BLaER1 treated with 17β-estradiol and CSF1 and Interleukin-3, amounts not matched to agents 10 nM and 100 nM (cell line): Measurements from ENCODE around the gene CR1L.
"Not testable (repeated sequence)": the region's sequence is repeated elsewhere in the genome, so short reads cannot be mapped to it uniquely, and the experiment has no call there.

Experiments used
- H3K27ac ChIP-seq, 11 experiments: shearing (Covaris generic); formaldehyde crosslinking; 2 replicates each; pipeline ENCODE4 v1.8.1; 2022
- H3K27me3 ChIP-seq, 11 experiments: shearing (Covaris generic); formaldehyde crosslinking; 2 replicates each; pipeline ENCODE4 v1.8.1; 2022
- H3K36me3 ChIP-seq, 11 experiments: shearing (Covaris generic); formaldehyde crosslinking; 2 replicates each; pipeline ENCODE4 v1.8.1; 2022
- H3K4me1 ChIP-seq, 10 experiments: shearing (Covaris generic); formaldehyde crosslinking; 2 replicates each; pipeline ENCODE4 v1.8.1; 2022
- H3K4me2 ChIP-seq, 11 experiments: shearing (Covaris generic); formaldehyde crosslinking; 2 replicates each; pipeline ENCODE4 v1.8.1; 2022
- H3K4me3 ChIP-seq, 10 experiments: shearing (Covaris generic); formaldehyde crosslinking; 2 replicates each; pipeline ENCODE4 v1.8.1; 2022
- H3K9ac ChIP-seq, 11 experiments: shearing (Covaris generic); formaldehyde crosslinking; 2 replicates each; pipeline ENCODE4 v1.8.1; 2022
- H3K9me3 ChIP-seq, 11 experiments: shearing (Covaris generic); formaldehyde crosslinking; replicated peaks in 1 of 11; 2 replicates each; pipeline ENCODE4 v1.8.1; 2022
- H4K20me1 ChIP-seq, 11 experiments: shearing (Covaris generic); formaldehyde crosslinking; 2 replicates each; pipeline ENCODE4 v1.8.1; 2022
- Cebpa-rat ChIP-seq, 11 experiments: shearing (Covaris generic); IDR thresholded peaks; 2 replicates each; pipeline ENCODE4 v1.8.1; 2022

The CR1L gene

DNA sequence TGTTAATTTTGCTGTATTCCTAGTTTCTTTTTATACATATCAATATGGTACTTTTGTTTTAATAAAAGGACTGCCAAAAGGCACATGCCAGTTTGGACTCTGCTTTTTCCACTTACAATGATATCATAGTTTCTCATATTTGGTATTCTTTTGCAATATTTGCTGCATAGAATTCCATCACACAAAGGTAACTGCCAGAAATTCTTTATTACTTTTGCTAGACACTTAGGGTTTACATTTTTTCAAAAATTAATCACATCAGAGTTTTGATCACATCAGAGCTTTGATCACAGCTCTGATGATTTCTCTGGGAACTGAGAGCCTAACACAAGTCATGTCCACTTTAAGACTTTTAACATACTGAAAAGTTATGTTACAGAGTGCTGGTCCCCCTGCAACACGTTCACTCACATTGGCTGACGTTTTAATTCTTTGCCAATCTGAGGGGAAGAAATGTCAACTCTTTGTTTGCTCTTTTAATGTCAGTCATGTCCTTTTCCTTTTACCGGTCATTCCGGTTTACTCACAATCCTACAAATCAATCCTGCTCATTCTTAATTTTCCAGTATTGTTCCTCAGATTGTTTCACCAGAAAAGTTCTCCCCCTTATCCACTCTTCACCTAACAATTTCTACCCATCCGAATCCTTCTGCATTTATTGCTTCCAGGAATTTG lies 105.8 kb downstream of the CR1L start:
- Histone ChIP-seq H3K4me3 (peak overlapping the region in 8 of 10 experiments; percentile 73 to 95 (median 88); a peak in 8 of 20 replicates), H3K9me3 (peaks cover 0 to 6% (median 0%) of the 10 kb centered on the region in 11 experiments; a peak in 1 of 22 replicates), H3K36me3 (peaks cover 0 to under 1% (median 0%) of the 10 kb centered on the region in 11 experiments; a peak in 2 of 22 replicates), H3K4me1 (peaks cover 28 to 40% (median 36%) of the 10 kb centered on the region in 10 experiments), H4K20me1 (peaks cover 20 to 36% (median 32%) of the 10 kb centered on the region in 11 experiments; a peak in 19 of 22 replicates), H3K9ac (peak overlapping the region in 1 of 11 experiments; percentile 86; a peak in 2 of 22 replicates), H3K27ac (peak overlapping the region in 5 of 11 experiments; percentile 70 to 82 (median 81); a peak in 5 of 22 replicates), H3K4me2 (peak overlapping the region; percentile 73 to 99 (median 92); a peak in 21 of 22 replicates), H3K27me3 (no peaks in the 10 kb centered on the region)
- TF ChIP-seq Cebpa-rat (IDR thresholded peaks at IDR 0.05), result no peak

- H3K27me3 ChIP-seq, H3K9me3 ChIP-seq, H3K36me3 ChIP-seq: not testable (repeated sequence)
- peaks cover 28 to 45% (median 37%) of the 10 kb centered on the region in 10 experiments for H3K4me1 ChIP-seq
- peak overlapping the region; percentile 73 to 95 (median 87) for H3K4me3 ChIP-seq
- H4K20me1 ChIP-seq, result peaks cover 20 to 42% (median 38%) of the 10 kb centered on the region in 11 experiments; a peak in 19 of 22 replicates
- peak overlapping the region; percentile 73 to 99 (median 92) for H3K4me2 ChIP-seq
- H3K27ac ChIP-seq, result peak overlapping the region; percentile 69 to 82 (median 79)
- H3K9ac ChIP-seq, result peak overlapping the region; percentile 75 to 91 (median 85)
These were observed 106.5 kb downstream of the CR1L start for GRCh38 chr1:207751463-207751789.

- peaks cover 28 to 48% (median 37%) of the 10 kb centered on the region in 10 experiments for H3K4me1 ChIP-seq
- peak within 1 kb of the TSS; percentile 73 to 95 (median 87) for H3K4me3 ChIP-seq
- peaks cover 23 to 46% (median 41%) of the 10 kb centered on the region in 11 experiments; a peak in 19 of 22 replicates for H4K20me1 ChIP-seq
- peak within 1 kb of the TSS; percentile 70 to 82 (median 79) for H3K27ac ChIP-seq
- H3K27me3 ChIP-seq, result no peaks in the 10 kb centered on the region
- peaks cover 0 to 6% (median 0%) of the 10 kb centered on the region in 11 experiments; a peak in 1 of 22 replicates for H3K9me3 ChIP-seq
- no peak for TF ChIP-seq Cebpa-rat (IDR thresholded peaks at IDR 0.05)
- peak within 1 kb of the TSS; percentile 81 to 99 (median 95) for H3K4me2 ChIP-seq
- H3K36me3 ChIP-seq, result peaks cover 1 to 12% (median 4%) of the 10 kb centered on the region in 11 experiments; a peak in 15 of 22 replicates
- H3K9ac ChIP-seq, result peak within 1 kb of the TSS; percentile 75 to 91 (median 85)
These were observed 107.0 kb downstream of the CR1L start, which contains the start of gene CD46 for GRCh38 chr1:207751790-207752455. Gene CD46 (plus strand): TSS chr1:207752054. CDS start chr1:207752213, 159 bp downstream.

- no peak for TF ChIP-seq Cebpa-rat (IDR thresholded peaks at IDR 0.05)
- peak overlapping the region; percentile 75 to 91 (median 85) for H3K9ac ChIP-seq
- peaks cover 0 to 6% (median 0%) of the 10 kb centered on the region in 11 experiments; a peak in 1 of 22 replicates for H3K9me3 ChIP-seq
- H3K4me1 ChIP-seq, result peaks cover 28 to 48% (median 37%) of the 10 kb centered on the region in 10 experiments
- peaks cover 7 to 18% (median 10%) of the 10 kb centered on the region in 11 experiments; a peak in 18 of 22 replicates for H3K36me3 ChIP-seq
- peak overlapping the region; percentile 70 to 82 (median 79) for H3K27ac ChIP-seq
- H3K4me3 ChIP-seq, result peak overlapping the region; percentile 73 to 95 (median 87)
- peaks cover 26 to 50% (median 42%) of the 10 kb centered on the region in 11 experiments; a peak in 19 of 22 replicates for H4K20me1 ChIP-seq
- H3K27me3 ChIP-seq, result no peaks in the 10 kb centered on the region
- H3K4me2 ChIP-seq, result peak overlapping the region; percentile 81 to 99 (median 95)
These were observed 107.6 kb downstream of the CR1L start for GRCh38 chr1:207752456-207752998.

GRCh38 chr1:207753611-207754010 lies 108.7 kb downstream of the CR1L start:
- H4K20me1 ChIP-seq, result peaks cover 26 to 54% (median 42%) of the 10 kb centered on the region in 11 experiments; a peak in 19 of 22 replicates
- no peak for TF ChIP-seq Cebpa-rat (IDR thresholded peaks at IDR 0.05)
- H3K27ac ChIP-seq, result no peak overlapping the region
- H3K4me3 ChIP-seq, result peak overlapping the region; percentile 73 to 95 (median 87)
- H3K4me2 ChIP-seq, result peak overlapping the region; percentile 81 to 99 (median 95)
- H3K9me3 ChIP-seq, result no peaks in the 10 kb centered on the region
- no peaks in the 10 kb centered on the region for H3K27me3 ChIP-seq
- peak overlapping the region in 10 of 11 experiments; percentile 75 to 91 (median 85); a peak in 11 of 22 replicates for H3K9ac ChIP-seq
- peaks cover 28 to 48% (median 37%) of the 10 kb centered on the region in 10 experiments for H3K4me1 ChIP-seq
- peaks cover 18 to 28% (median 21%) of the 10 kb centered on the region in 11 experiments for H3K36me3 ChIP-seq

DNA sequence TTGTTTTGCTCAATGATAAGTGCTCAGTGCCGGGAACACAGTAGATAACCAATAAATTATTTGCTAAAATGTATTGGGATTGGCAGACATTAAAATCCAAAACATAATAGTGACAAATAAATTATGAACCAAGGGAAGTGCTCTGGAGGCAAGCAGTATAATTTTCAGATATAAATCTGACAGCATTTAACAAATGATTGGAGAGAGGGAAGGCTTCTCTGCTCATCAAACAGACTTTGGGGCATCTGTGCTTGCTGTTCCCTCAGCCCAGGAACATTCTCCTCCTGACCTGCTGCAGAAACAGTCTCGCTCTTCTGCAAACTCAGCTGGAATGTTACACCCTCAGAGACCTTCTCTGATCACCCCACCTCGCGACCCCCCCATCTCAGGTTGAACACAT lies 109.1 kb downstream of the CR1L start:
- Histone ChIP-seq H3K4me3 (no peak overlapping the region; a peak in 1 of 20 replicates), H3K27ac (no peak overlapping the region), H3K4me2 (peak overlapping the region; percentile 81 to 99 (median 95)), H3K36me3 (peaks cover 22 to 32% (median 25%) of the 10 kb centered on the region in 11 experiments), H3K27me3 (no peaks in the 10 kb centered on the region), H3K9ac (peak overlapping the region in 1 of 11 experiments; percentile 33; a peak in 1 of 22 replicates), H3K4me1 (peaks cover 28 to 48% (median 37%) of the 10 kb centered on the region in 10 experiments), H3K9me3 (no peaks in the 10 kb centered on the region), H4K20me1 (peaks cover 26 to 54% (median 42%) of the 10 kb centered on the region in 11 experiments; a peak in 19 of 22 replicates)
- no peak for TF ChIP-seq Cebpa-rat (IDR thresholded peaks at IDR 0.05)

- no peak for TF ChIP-seq Cebpa-rat (IDR thresholded peaks at IDR 0.05)
- H3K27me3 ChIP-seq, result no peaks in the 10 kb centered on the region
- peak overlapping the region in 9 of 11 experiments; percentile 81 to 99 (median 96); a peak in 14 of 22 replicates for H3K4me2 ChIP-seq
- H3K4me1 ChIP-seq, result peaks cover 28 to 48% (median 37%) of the 10 kb centered on the region in 10 experiments
- H3K36me3 ChIP-seq, result peaks cover 34 to 44% (median 36%) of the 10 kb centered on the region in 11 experiments
- no peak overlapping the region for H3K4me3 ChIP-seq
- H3K9ac ChIP-seq, result no peak overlapping the region
- peak overlapping the region in 1 of 11 experiments; percentile 38; a peak in 2 of 22 replicates for H3K27ac ChIP-seq
- peaks cover 26 to 54% (median 42%) of the 10 kb centered on the region in 11 experiments; a peak in 19 of 22 replicates for H4K20me1 ChIP-seq
- H3K9me3 ChIP-seq, result no peaks in the 10 kb centered on the region
These were observed 110.2 kb downstream of the CR1L start for GRCh38 chr1:207754974-207755700.
